Ovary (tissue), 3 donors: ENCODE measurements around the gene DMKN.

Source experiments
- CTCF ChIP-seq, 3 donors: fragments of 450-650 bp in 2 of 3; fragments of 200-600 bp in 1 of 3; IDR thresholded peaks; one replicate each; pipeline versions ENCODE4 v1.5.1 to v1.8.0; 2016 to 2022; ENCODE audit warnings: antibody characterized with exemption in 3 of 3, mild to moderate bottlenecking in 1 of 3
- POLR2A ChIP-seq: fragments of 450-650 bp; IDR thresholded peaks from one replicate; pipeline ENCODE4 v1.6.1; 2017; ENCODE audit warnings: antibody characterized with exemption, mild to moderate bottlenecking, moderate library complexity
- donor health status: DM: no; HTN: no; CAD: no.

- no peak for TF ChIP-seq CTCF (IDR thresholded peaks at IDR 0.05)
- no peak for TF ChIP-seq POLR2A
Measured at GRCh38 chr19:35551091-35551810, 37.8 kb upstream of the DMKN start.
